Activated T-helper 9 cell treated with anti-CD3 and anti-CD28 coated beads, Interleukin-2, amount 50 U/mL, for 16 hours (primary cell): Measurements from ENCODE around the gene MAVS.
"Not testable (repeated sequence)": the region's sequence is repeated elsewhere in the genome, so short reads cannot be mapped to it uniquely, and the experiment has no call there.

Source experiments
- DNase-seq: peaks from one replicate; pipeline ENCODE4 v3.0.0-alpha.2; 2020; ENCODE audit warnings: low read depth

Gene MAVS

DNA sequence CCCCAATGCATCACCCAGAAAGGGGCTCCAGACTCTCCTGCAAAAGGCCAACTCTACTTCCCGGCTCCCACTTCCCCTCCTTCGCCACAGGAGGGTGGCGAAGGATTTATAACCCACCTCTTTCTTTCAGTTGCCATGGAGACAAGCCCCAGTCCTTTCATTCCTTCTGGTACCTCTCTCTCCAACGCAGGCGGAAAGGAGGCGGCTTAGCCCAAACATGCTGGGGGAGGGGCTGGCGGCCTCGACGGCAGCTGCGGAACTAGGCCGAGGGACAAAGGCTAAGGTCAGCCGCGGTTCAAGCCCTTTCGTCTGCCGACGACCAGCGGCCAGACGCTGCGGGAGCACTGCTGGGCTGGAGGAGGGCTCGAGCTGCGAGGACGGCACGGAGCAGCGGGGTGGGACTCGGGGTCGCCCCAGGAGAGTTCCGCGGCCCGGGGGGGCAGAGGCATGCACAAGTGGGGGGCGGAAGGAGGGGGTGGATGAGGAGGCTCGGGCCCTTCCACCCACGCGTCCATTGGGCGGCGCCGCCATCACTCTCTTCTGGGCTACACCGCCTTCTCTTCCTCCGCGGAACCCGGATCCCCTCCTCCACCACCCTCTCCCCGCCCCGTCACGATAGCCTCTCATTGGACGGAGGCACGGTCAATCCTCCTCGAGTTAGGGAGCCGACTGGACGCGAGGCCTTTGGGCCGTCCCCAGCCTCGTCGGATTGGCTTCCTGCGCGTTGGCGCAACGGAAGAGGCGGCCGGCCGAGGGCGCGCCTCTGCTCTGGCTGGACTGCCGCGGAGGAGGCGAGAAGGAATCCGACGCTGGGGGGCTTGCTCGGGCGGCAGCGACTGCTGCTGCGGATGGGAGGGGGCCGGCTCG lies 42.2 kb downstream of the MAVS start, which contains the start of gene PANK2:
Gene PANK2 (plus strand): TSS at position 766 of the 867 bp plus-strand sequence.
- DNase-seq = peak; percentile 93

DNA sequence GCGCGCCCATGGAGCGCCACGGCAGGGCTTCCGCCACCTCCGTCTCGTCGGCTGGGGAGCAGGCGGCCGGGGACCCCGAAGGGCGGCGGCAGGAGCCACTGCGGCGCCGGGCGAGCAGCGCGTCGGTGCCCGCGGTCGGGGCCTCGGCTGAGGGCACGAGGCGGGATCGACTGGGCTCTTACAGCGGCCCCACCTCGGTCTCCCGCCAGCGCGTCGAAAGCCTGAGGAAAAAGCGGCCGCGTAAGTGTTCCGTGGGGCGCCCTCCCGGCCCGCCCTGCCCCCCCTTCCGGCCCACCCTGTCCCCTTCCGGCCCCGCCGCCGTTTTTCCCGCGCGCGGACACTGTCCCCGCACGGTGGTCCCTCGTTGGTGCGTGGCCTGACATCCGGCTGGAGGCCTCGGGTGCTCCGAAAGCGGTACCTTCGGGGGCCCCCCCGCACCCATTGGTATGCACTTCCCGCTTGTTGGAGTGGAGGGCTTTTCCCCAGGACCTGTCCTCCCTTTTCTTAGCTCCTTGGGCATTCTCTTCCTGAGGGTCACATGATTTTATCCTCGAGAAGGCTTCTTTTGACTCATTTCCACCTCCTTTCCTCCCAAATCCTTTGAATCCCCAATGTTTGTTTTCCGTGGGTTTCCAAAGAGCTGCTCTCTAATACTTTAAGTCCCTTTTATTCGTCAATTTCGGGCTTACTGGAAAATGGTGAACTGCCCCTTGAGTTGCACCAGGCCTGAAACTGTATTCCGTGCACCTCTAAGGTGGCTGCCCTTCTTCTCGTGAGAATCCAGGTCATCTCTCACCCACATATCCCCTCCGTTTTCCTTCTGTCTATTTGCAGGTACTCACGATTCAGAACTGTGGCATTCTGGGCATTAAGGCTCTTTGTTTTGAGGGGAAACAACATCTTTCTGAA lies 43.1 kb downstream of the MAVS start:
- DNase-seq = peak; percentile 34

DNA sequence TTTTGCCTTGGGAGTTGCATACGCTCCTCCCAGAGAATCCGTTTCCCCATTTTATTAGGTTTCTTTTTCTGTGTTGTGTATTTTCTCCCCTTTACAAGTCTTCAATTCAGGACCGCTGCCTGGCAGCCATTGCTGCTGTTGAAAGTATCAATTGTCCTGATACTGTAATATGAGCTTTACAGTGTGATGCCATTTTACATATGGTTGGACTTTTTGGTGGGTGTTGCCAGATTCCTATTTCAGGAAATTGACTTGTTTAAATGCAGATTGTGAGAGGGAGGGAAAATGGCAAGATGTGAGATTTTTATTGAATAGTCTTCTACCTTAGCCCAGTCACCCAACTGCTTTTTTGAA lies 43.7 kb downstream of the MAVS start:
- DNase-seq = no peak

DNA sequence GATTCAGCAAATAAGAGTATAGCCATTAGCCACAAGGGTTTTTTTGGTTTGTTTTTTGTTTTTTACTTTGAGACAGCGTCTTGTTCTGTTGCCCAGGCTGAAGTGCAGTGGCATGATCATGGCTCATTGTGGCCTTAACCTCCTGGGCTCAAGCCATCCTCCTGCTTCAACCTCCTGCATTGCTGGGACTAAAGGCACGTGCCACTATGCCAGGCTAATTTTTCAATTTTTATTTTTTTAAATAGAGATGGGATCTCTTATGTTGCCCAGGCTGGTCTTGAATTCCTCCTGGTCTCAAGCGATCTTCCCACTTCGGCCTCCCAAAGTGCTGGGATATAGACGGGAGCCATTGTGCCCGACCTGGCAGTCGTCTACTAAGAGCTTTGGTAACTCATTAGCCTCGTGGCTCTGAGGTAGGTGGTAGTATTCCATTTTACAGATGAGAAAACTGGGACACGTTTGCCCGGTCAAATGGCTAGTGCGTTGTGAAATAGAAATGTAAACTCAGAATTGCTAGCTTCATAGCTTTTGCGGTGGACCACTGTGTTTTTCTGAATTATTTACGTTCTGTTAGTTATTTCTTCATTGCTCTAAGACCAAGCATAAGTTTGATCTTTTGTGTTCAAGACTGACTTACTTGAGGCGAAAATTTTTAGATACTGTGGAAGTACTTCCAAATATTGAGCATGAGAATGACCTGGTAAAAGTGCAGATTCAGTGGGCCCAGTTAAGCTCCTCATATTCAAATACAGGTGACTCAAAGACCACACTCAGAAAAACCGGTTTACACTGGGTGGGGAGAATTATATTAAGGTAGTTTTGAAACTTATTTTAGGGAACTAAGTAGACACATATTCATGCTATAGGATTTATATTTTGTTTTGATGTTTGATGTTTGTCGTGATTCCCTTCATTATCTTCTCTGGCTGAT lies 44.6 kb downstream of the MAVS start:
- DNase-seq = no peak

DNA sequence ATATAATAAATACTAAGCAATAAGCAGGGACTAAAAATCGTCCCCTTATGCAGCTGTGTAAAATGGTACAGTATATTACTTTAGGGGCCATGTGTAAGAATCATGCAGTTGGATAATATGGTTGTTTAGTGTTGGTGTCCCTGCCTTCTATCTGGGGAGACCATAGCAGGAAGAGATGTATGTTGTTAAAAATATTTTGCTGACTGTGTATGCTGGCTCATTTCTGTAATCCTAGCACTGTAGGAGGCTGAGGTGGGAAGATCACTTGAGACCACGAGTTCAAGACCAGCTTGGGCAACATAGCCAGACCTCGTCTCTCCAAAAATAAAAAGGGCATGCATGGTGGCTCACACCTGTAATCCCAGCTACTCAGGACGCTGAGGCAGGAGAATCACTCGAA lies 48.2 kb downstream of the MAVS start:
- DNase-seq = no peak

DNA sequence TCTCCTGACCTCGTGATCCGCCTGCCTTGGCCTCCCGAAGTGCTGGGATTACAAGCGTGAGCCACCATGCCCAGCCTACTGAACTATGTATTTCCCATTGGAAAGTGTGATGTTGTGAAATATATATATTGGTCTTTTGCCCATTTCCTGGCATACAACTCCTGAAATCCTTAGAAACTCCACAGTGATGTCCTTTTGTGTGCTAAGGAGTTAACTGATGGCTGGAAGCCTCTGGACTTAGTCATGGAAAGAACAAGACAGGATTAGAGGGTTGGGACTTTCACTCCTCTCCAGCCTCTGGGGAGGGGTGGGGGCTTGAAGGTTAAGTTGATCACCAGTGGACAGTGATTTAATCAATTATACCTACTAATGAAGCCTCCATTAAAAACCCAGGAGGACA lies 49.7 kb downstream of the MAVS start:
- DNase-seq = no peak

DNA sequence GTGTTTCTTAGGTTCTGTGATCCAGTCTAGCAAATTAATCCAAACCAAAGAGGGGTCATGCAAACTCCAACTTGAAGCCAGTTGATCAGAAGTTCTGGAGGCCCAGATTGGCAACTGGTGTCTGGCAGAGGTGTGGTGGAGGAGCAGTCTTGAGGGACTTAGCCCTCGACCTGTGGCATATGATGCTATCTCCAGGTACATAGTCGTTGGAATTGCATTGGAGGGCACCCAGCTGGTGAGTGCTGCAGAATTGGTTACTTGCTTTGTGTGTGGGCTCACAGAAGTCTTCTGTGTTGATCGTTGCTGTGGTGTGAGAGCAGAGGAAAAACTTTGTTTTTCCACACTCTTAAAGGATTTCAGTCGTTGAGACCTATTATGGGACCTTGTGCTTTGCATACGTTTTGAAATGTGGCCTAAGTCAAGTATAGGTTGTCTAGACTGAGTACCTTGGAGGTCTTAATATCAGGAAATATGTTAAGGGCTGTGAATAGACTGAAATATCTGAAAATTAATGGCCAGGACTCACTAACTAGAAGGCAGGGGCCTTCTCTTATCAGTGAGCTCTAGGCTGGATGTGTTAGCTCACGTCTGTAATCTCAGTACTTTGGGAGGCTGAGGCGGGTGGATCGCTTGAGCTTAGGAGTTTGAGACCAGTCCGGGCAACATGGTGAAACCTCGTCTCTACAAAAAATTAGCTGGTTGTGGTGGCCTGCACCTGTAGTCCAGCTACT lies 50.4 kb downstream of the MAVS start:
- DNase-seq = no peak

DNA sequence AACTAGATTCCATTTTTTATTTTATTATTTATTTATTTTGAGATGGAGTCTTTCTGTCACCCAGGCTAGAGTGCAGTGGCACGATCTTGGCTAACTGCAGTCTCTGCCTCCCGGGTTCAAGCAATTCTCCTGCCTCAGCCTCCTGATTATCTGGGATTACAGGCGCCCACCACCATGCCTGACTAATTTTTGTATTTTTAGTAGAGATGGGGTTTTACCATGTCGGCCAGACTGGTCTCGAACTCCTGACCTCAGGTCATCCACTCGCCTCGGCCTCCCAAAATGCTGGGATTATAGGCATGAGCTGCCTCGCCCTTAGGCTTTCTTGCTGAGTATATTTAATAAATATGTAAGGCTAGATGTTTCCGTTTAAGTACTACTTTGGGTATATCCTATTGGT lies 51.5 kb downstream of the MAVS start:
- DNase-seq = not testable (repeated sequence)

DNA sequence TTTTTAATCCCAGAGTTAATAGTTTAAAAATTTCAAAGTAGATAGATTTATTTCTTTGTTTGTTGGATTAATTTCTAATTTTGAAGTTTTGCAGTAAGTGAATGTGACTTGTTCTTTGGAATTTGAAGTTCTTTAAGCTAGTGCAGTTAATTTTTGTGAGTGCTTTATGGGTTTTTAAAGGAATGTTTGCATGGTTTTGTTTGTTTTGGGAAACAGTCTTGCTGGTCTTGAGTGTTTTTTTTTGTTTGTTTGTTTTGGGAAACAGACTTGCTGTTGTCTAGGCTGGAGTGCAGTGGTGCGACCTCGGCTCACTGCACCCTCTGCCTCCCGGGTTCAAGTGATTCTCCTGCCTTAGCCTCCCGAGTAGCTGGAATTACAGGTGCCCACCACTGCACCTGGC lies 52.0 kb downstream of the MAVS start:
- DNase-seq = no peak

DNA sequence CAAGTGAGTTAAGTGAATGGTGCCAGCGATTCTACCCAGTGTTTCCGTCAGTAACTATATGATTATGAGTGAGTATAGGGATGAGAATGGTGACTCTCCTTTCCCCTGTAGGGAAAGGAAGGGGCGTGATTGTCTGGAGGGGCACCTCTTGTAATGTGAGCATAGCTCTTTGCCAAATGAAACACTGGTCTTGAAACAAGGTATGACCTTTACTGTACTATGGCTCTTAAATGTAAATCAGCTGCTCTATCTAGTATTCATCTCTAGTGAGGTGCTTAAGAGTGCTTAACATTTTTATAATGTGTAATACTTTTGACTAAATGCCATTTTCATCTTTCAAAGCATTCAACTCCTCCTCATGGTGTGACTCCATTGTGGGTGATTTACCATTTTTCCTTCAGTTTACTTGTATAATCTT lies 53.6 kb downstream of the MAVS start:
- DNase-seq = no peak

DNA sequence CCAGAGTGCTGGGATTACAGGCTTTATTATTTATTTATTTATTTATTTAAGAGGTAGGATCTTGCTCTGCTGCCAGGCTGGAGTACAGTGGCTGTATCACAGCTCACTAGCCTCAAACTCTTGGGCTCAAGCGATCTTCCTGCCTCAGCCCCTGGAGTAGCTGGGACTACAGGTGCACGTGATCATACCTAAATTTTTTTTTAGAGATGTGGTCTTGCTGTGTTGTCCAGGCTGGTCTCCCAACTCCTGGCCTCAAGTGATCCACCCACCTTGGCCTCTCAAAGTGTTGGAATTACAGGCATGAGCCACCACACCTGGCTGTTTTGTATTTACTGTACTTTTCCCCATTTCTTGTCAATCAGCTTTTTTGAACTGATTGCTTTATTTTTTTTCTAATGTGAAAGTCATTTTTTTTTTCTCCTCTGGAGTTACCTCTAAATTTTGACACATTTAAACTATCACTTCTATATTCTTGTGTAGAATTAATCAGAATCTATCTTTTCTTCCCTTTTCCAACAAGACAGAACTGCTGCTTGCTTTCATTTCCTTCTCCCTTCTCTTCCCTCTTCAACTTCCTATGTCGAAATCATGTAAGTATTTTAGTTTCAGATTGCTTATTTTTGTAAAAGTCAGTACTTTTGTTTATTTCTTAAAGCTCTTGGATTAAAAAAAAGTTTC lies 54.5 kb downstream of the MAVS start:
- no peak for DNase-seq

DNA sequence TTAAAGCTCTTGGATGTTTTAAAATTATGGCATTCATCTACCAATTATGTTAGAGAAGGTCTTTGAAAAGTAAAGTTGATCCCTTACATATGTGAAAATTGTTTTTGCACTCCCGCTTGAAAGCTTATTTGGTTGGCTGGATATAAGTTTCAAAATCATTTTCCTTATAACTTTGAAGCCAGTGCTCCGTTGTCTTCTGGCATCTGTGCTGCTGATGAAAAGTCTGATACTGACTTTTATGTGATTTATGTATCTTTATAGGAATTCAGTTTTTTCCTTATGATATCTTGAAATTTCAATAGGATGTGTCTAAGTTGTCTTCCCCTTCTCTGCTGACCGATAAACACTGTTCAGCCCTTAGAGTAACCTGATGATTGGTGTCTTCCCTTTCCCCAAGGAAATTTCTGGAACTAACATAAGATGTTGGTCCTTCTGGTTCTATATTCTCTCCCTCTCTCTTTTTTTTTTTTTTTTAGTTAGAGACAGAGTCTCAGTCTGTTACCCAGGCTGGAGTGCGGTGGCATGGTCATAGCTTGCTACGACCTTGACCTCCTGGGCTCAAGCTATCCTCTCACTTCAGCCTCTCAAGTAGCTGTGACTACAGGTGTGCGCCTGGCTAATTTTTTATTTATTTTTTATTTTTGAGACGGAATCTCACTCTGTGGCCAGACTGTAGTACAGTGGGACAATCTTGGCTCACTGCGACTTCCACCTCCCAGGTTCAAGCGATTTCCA lies 55.2 kb downstream of the MAVS start:
- no peak for DNase-seq

DNA sequence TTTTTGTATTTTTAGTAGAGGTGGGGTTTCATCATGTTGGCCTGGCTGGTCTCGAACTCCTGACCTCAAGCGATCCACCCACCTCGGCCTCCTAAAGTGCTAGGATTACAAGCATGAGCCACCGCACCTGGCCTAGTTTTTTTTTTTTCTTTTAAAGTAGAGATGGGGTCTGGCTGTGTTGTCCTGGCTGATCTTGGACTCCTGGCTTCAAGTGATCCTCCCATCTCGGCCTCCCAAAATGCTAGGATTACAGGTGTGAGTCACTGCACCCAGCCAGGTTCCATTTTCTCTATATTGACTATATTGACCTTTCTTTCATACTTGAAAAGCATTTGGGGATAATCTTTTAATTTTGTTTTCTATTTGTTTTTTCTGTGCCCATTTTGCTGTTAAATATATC lies 55.8 kb downstream of the MAVS start:
- no peak for DNase-seq

DNA sequence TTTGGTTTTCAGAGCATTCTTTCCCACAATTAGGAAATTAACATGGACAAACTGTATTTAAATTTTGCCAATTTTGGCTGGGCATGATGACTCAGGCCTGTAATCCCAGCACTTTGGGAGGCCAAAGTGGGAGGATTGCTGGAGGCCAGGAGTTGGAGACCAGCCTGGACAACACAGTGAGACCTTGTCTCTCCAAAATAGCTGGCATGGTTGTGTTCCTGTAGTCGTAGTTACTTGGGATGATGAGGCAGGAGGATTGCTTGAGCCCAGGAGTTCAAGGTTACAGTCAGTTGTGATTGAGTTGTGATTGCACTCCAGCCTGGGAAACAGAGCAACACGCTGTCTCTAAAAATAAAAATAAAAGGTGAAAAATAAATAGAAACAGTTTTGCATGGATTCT lies 57.6 kb downstream of the MAVS start:
- no peak for DNase-seq

DNA sequence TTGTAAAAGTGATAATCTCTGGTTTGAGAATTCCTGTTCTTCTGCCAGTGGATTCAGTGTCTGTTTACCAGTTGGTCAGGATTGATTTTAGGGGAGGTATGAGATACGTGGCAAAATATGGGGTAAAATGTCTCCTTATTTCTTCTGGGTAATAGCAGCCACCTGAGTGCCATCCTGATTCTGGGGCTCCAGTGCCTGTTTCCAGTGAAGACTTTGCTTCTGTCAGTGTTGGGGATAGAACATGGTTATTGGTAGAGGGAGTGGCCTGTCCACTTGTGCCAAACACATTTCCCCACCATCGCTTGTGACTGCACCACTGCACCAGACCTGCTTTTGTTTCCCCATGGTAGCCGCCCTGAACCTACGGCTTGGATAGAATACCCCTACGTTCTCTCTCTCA lies 58.2 kb downstream of the MAVS start:
- no peak for DNase-seq

DNA sequence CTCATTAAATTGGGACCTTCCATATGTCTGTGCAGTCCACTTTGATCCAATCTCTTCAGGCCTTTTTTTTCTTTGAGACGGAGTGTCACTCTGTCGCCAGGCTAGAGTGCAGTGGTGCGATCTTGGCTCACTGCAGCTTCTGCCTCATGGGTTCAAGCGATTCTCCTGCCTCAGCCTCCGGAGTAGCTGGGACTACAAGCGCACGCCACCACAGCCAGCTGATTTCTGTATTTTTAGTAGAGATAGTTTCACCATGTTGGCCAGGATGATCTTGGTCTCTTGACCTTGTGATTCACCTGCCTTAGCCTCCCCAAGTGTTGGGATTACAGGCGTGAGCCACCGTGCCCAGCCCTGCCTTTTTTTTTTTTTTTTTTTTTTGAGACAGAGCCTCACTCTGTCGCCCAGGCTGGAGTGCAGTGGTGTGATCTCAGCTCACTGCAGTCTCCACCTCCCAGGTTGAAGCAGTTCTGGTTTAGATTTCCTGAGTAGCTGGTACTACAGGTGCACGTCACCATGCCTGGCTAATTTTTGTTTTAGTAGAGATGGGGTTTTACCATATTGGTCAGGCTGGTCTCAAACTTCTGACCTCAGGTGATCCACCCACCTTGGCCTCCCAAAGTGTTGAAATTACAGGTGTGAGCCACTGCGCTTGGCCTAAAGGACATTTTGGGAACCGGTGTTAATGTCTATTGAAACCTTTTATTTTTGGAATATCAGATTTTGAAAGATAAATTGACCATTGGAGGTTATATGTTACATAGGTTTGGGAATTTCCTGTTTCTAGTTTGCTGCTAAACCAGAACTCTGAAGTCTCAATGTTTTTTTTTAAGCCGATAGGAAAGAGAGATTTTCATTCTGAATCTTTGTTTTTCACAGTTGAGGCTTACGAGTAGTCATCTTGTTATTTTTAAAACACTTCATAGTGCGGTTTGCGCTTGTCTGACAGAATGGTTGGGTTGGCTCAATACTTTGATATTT lies 60.4 kb downstream of the MAVS start:
- peak; percentile 31 for DNase-seq

DNA sequence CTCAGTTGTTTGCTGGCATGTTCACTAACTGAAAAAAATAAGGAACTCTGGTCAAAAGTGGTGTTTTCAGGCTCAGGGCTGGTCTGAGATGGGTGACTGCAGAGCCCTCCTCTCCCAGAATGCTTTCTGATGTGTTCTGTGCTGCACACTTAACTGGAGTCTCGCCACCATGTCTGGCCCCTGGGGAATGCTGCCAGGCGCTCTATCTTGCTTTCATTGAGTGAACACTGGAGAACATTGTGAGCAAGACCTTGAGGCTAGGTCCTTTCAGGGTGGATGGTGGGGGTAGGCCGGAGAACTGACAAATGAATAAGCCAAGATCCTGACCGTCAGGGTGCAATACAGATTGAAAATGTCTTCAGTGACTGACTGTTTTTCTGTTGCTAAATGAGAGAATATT lies 62.0 kb downstream of the MAVS start:
- no peak for DNase-seq

DNA sequence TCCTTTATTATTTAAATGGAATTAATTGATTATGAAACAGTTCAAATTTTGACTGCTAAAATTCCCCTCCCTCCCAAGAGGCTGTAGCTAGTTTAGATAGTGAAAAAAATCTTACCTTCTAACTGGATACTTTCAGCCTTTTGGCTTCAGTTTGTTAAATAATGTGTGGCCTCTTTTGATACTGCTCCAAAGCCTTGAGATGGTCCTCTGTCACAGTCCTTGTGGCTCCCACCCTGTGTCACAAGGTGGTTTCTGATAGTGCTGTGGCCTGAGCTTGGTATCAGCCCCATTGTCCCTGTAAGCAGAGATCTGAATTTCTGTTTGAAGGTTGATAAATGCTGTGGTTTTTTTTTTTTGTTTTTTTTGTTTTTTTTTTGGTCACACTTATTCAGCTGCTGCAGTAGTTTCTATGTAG lies 63.3 kb downstream of the MAVS start:
- no peak for DNase-seq

DNA sequence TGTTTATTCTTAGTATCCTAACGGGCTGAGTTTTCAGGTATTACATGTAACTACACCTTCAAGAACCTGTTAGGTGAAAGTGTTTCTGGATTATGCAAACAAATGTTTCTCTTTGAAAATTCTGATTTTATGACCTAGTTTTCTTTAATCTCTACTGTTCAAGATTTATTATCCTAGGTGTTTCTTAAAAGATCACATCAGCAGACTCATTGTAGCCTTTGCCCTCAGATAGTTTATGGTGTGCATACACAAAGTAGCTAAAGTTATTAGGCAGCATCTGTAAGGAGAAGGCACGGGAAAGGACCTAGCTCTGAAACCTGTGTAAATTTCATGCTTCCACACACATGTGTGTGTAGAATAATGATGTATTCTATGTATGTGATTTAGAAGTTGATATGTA lies 64.2 kb downstream of the MAVS start:
- no peak for DNase-seq
